ENCODE data around the gene MYBPC2.

DNA sequence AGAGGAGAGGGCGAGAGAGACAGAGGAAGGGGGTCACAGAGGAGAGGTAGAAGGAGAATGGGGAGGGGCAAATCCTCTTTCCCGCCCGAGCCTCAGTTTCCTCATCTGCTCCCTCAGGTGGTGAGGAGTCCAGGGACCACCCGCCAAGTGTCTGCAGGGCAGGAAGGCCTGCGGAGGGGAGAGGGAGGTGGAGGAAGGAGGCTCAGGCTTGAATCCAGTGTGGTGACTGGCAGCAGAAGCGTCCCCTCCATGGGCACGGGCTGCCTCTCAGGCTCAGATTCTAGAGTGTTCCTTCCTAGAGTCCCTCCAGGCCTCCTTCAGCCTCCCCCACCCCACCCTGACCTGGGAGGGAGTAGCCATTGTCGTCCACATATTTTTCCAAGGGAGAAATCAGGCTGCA lies 60.5 kb downstream of the MYBPC2 start:
- TF ChIP-seq, protein P1, sequence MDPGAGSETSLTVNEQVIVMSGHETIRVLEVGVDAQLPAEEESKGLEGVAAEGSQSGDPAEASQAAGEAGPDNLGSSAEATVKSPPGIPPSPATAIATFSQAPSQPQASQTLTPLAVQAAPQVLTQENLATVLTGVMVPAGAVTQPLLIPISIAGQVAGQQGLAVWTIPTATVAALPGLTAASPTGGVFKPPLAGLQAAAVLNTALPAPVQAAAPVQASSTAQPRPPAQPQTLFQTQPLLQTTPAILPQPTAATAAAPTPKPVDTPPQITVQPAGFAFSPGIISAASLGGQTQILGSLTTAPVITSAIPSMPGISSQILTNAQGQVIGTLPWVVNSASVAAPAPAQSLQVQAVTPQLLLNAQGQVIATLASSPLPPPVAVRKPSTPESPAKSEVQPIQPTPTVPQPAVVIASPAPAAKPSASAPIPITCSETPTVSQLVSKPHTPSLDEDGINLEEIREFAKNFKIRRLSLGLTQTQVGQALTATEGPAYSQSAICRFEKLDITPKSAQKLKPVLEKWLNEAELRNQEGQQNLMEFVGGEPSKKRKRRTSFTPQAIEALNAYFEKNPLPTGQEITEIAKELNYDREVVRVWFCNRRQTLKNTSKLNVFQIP (CRISPR knock-in tag; IDR thresholded peaks at IDR 0.05; ENCODE audit: borderline replicate concordance, low read depth) = no peak
- TF ChIP-seq ZFP30 (CRISPR knock-in tag; IDR thresholded peaks at IDR 0.05) (no peak), TSHZ2 (CRISPR knock-in tag; IDR thresholded peaks at IDR 0.05) (no peak), CSDC2 (CRISPR knock-in tag; IDR thresholded peaks at IDR 0.05) (no peak), RARB (CRISPR knock-in tag; IDR thresholded peaks at IDR 0.05) (no peak), ZNF70 (CRISPR knock-in tag; IDR thresholded peaks at IDR 0.05) (no peak), PPARA (CRISPR knock-in tag; IDR thresholded peaks at IDR 0.05; ENCODE audit: borderline replicate concordance) (no peak), GLIS3 (CRISPR knock-in tag; IDR thresholded peaks at IDR 0.05) (no peak), BACH2 (CRISPR knock-in tag; IDR thresholded peaks at IDR 0.05; ENCODE audit: borderline replicate concordance) (no peak), ESRRG (CRISPR knock-in tag; IDR thresholded peaks at IDR 0.05) (no peak), TCF4 (CRISPR knock-in tag; IDR thresholded peaks at IDR 0.05; ENCODE audit: borderline replicate concordance) (no peak), ZNF8 (CRISPR knock-in tag; IDR thresholded peaks at IDR 0.05) (no peak)
- TF ChIP-seq, protein P2, sequence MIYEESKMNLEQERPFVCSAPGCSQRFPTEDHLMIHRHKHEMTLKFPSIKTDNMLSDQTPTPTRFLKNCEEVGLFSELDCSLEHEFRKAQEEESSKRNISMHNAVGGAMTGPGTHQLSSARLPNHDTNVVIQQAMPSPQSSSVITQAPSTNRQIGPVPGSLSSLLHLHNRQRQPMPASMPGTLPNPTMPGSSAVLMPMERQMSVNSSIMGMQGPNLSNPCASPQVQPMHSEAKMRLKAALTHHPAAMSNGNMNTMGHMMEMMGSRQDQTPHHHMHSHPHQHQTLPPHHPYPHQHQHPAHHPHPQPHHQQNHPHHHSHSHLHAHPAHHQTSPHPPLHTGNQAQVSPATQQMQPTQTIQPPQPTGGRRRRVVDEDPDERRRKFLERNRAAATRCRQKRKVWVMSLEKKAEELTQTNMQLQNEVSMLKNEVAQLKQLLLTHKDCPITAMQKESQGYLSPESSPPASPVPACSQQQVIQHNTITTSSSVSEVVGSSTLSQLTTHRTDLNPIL (CRISPR knock-in tag; IDR thresholded peaks at IDR 0.05; ENCODE audit: low read depth) = no peak
- TF ChIP-seq, protein P3, sequence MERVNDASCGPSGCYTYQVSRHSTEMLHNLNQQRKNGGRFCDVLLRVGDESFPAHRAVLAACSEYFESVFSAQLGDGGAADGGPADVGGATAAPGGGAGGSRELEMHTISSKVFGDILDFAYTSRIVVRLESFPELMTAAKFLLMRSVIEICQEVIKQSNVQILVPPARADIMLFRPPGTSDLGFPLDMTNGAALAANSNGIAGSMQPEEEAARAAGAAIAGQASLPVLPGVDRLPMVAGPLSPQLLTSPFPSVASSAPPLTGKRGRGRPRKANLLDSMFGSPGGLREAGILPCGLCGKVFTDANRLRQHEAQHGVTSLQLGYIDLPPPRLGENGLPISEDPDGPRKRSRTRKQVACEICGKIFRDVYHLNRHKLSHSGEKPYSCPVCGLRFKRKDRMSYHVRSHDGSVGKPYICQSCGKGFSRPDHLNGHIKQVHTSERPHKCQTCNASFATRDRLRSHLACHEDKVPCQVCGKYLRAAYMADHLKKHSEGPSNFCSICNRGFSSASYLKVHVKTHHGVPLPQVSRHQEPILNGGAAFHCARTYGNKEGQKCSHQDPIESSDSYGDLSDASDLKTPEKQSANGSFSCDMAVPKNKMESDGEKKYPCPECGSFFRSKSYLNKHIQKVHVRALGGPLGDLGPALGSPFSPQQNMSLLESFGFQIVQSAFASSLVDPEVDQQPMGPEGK (CRISPR knock-in tag; IDR thresholded peaks at IDR 0.05; ENCODE audit: borderline replicate concordance) = no peak

All from SK-N-SH treated with all-trans-retinoic acid at 6 μM for 48 hours (cell line).